ENCODE data around the gene PCDH15. TPM values are rescaled to one million over a fixed set of nuclear protein-coding genes. Genes with fewer than 3 reads are reported as not detected.

Gene PCDH15
- total RNA-seq, 2 donors from 2014 or later = 0.58 to 0.95 TPM

GRCh38 chr10:53846809-53847208 is 954.2 kb downstream of the PCDH15 start:
- DNase-seq = no peak
- H3K4me3 ChIP-seq (ENCODE audit: low read length) = no peak overlapping the region
- TF ChIP-seq CTCF (conservative IDR thresholded peaks at IDR 0.05) = peak; percentile 73

GRCh38 chr10:53843736-53844362 is 957.2 kb downstream of the PCDH15 start:
- H3K9me3 ChIP-seq (ENCODE audit: control insufficient read depth, low read length) = no peaks in the 10 kb centered on the region
- no peak overlapping the region for H3K4me3 ChIP-seq (ENCODE audit: low read length)
- no peak for DNase-seq
- H3K27ac ChIP-seq (ENCODE audit: low read depth, low read length) = no peak overlapping the region
- no peaks in the 10 kb centered on the region for H3K36me3 ChIP-seq (ENCODE audit: control insufficient read depth, insufficient read depth, low read length)
- Mint-ChIP-seq H3K4me3 (no peak overlapping the region), H3K36me3 (ENCODE audit: low read depth) (no peaks in the 10 kb centered on the region), H3K27ac (peak overlapping the region; percentile 6), H3K4me1 (peaks cover 7% of the 10 kb centered on the region), H3K27me3 (ENCODE audit: insufficient read depth) (no peaks in the 10 kb centered on the region), H3K9me3 (no peaks in the 10 kb centered on the region)
- H3K27me3 ChIP-seq (ENCODE audit: control insufficient read depth, insufficient read depth, low read length, poor library complexity, severe bottlenecking) = no peaks in the 10 kb centered on the region
- TF ChIP-seq CTCF (conservative IDR thresholded peaks at IDR 0.05) = no peak
- WGBS, 2 experiments (ENCODE audit: insufficient coverage in 1 of 2, insufficient read length in 1 of 2) = 74% methylated on average over 1 of the region's 1 CpG; no CpG with 5 or more reads in 1 of the 2 experiments
- H3K4me1 ChIP-seq (ENCODE audit: control insufficient read depth, insufficient read depth, low read length) = no peaks in the 10 kb centered on the region
- no peak overlapping the region for H3K9ac ChIP-seq (ENCODE audit: extremely low read depth, low read length, poor library complexity, severe bottlenecking)

More at GRCh38 chr10:53846809-53847208, 954.2 kb downstream of the PCDH15 start:
- Mint-ChIP-seq H3K4me1 (peaks cover 7% of the 10 kb centered on the region), H3K4me3 (no peak overlapping the region), H3K9me3 (no peaks in the 10 kb centered on the region), H3K27ac (no peak overlapping the region), H3K36me3 (ENCODE audit: low read depth) (no peaks in the 10 kb centered on the region), H3K27me3 (ENCODE audit: insufficient read depth) (no peaks in the 10 kb centered on the region)
- H3K27me3 ChIP-seq (ENCODE audit: control insufficient read depth, insufficient read depth, low read length, poor library complexity, severe bottlenecking) = no peaks in the 10 kb centered on the region
- WGBS, 2 experiments (ENCODE audit: insufficient coverage in 1 of 2, insufficient read length in 1 of 2) = 79% methylated on average over 2 of the region's 2 CpGs; no CpG with 5 or more reads in 1 of the 2 experiments
- no peak overlapping the region for H3K27ac ChIP-seq (ENCODE audit: low read depth, low read length)
- no peaks in the 10 kb centered on the region for H3K4me1 ChIP-seq (ENCODE audit: control insufficient read depth, insufficient read depth, low read length)
- H3K9ac ChIP-seq (ENCODE audit: extremely low read depth, low read length, poor library complexity, severe bottlenecking) = no peak overlapping the region
- H3K36me3 ChIP-seq (ENCODE audit: control insufficient read depth, insufficient read depth, low read length) = no peaks in the 10 kb centered on the region
- no peaks in the 10 kb centered on the region for H3K9me3 ChIP-seq (ENCODE audit: control insufficient read depth, low read length)

- Histone ChIP-seq H3K9ac (ENCODE audit: extremely low read depth, low read length, poor library complexity, severe bottlenecking) (no peak overlapping the region), H3K27ac (ENCODE audit: low read depth, low read length) (no peak overlapping the region), H3K36me3 (ENCODE audit: control insufficient read depth, insufficient read depth, low read length) (no peaks in the 10 kb centered on the region), H3K27me3 (ENCODE audit: control insufficient read depth, insufficient read depth, low read length, poor library complexity, severe bottlenecking) (no peaks in the 10 kb centered on the region), H3K9me3 (ENCODE audit: control insufficient read depth, low read length) (no peaks in the 10 kb centered on the region), H3K4me1 (ENCODE audit: control insufficient read depth, insufficient read depth, low read length) (no peaks in the 10 kb centered on the region), H3K4me3 (ENCODE audit: low read length) (no peak overlapping the region)
- Mint-ChIP-seq H3K9me3 (no peaks in the 10 kb centered on the region), H3K4me1 (peaks cover 7% of the 10 kb centered on the region), H3K27me3 (ENCODE audit: insufficient read depth) (no peaks in the 10 kb centered on the region), H3K27ac (no peak overlapping the region), H3K4me3 (no peak overlapping the region), H3K36me3 (ENCODE audit: low read depth) (no peaks in the 10 kb centered on the region)
- DNase-seq = no peak
- 91 to 93% methylated on average over 6 to 8 of the region's 9 CpGs for WGBS, 2 experiments (ENCODE audit: insufficient coverage in 1 of 2, insufficient read length in 1 of 2)
- TF ChIP-seq CTCF (conservative IDR thresholded peaks at IDR 0.05) = no peak
These were observed 959.4 kb downstream of the PCDH15 start for GRCh38 chr10:53841483-53842145.

Measured in endodermal cell (in vitro differentiated cells).